Esophagus (tissue), 2 donors: ENCODE results near the gene TXN2. TPM values are rescaled to one million over a fixed set of nuclear protein-coding genes. Genes with fewer than 3 reads are reported as not detected.
"Not testable (repeated sequence)": the region's sequence is repeated elsewhere in the genome, so short reads cannot be mapped to it uniquely, and the experiment has no call there.

Source experiments
- H3K27ac ChIP-seq, 2 donors: one replicate each; pipeline ENCODE4 v1.5.1; 2013; ENCODE audit warnings: low read depth in 2 of 2, mild to moderate bottlenecking in 2 of 2, inconsistent platforms in 1 of 2, low read length in 1 of 2, moderate library complexity in 1 of 2
- H3K27me3 ChIP-seq, 2 donors: one replicate each; pipeline ENCODE4 v1.6.1; 2013; ENCODE audit warnings: low read length in 2 of 2, control low read depth in 1 of 2, mild to moderate bottlenecking in 1 of 2; ENCODE audit not compliant: insufficient read depth in 2 of 2, control insufficient read depth in 1 of 2
- H3K36me3 ChIP-seq, 2 donors: one replicate each; pipeline ENCODE4 v1.6.1; 2013; ENCODE audit warnings: low read length in 1 of 2; ENCODE audit not compliant: control insufficient read depth in 2 of 2, insufficient read depth in 2 of 2
- H3K4me1 ChIP-seq, 2 donors: one replicate each; pipeline ENCODE4 v1.6.1; 2013; ENCODE audit warnings: low read length in 1 of 2; ENCODE audit not compliant: control insufficient read depth in 2 of 2, insufficient read depth in 2 of 2
- H3K4me3 ChIP-seq, 2 donors: one replicate each; pipeline ENCODE4 v1.5.1; 2013; ENCODE audit warnings: low read length in 2 of 2, mild to moderate bottlenecking in 2 of 2, low read depth in 1 of 2, moderate library complexity in 1 of 2
- H3K9me3 ChIP-seq, 2 donors: one replicate each; pipeline ENCODE4 v1.6.1; 2013; ENCODE audit warnings: mild to moderate bottlenecking in 2 of 2, low read depth in 1 of 2, low read length in 1 of 2, moderate library complexity in 1 of 2; ENCODE audit not compliant: control insufficient read depth in 2 of 2, insufficient read depth in 1 of 2
- WGBS, 2 donors: extraction: QIAGEN DNeasy Blood & Tissue Kit; methylation state at CpG; one replicate each; pipeline ENCODE4 v1.1.7; 2013; 5-methylcytosine and 5-hydroxymethylcytosine counted together
- polyA plus RNA-seq, 2 donors: library from polyadenylated mRNA; stranded (reverse); fragments of 200-250 nt; gene quantifications; one replicate each; pipeline ENCODE4 v1.2.3, GENCODE V29; 2013
- donor health status: healthy with polysubstance abuse.
- donor health status: Bipolar disorder and iron deficiency.

Gene TXN2
- polyA plus RNA-seq: 10 to 100 TPM; 53.5 to 81.8 TPM

GRCh38 chr22:36481393-36482168 is at the start of gene TXN2:
TXN2 (minus strand) TSS chr22:36481640; CDS start chr22:36480837, 803 bp downstream.
- Histone ChIP-seq H3K36me3 (peaks cover 2 to 4% of the 10 kb centered on the region in 2 donors), H3K27ac (peak within 1 kb of the TSS; percentile 93 to 95), H3K4me1 (peaks cover 0 to 3% of the 10 kb centered on the region in 2 donors), H3K4me3 (peak within 1 kb of the TSS; percentile 83 to 88), H3K27me3 (no peaks in the 10 kb centered on the region), H3K9me3 (no peaks in the 10 kb centered on the region)
- WGBS, 2 donors: 1% methylated on average over 60 to 62 of the region's 62 CpGs

- peak within 1 kb of the TSS; percentile 94 to 99 for H3K27ac ChIP-seq
- peaks cover 0 to 2% of the 10 kb centered on the region in 2 donors for H3K4me1 ChIP-seq
- H3K27me3 ChIP-seq: no peaks in the 10 kb centered on the region
- H3K36me3 ChIP-seq: peaks cover 4 to 14% of the 10 kb centered on the region in 2 donors
- WGBS, 2 donors: 0% methylated on average over 82 of the region's 82 CpGs
- peak within 1 kb of the TSS; percentile 85 to 91 for H3K4me3 ChIP-seq
- H3K9me3 ChIP-seq: no peaks in the 10 kb centered on the region
Measured at GRCh38 chr22:36528795-36529751, 47.6 kb upstream of the TXN2 start, which contains the start of gene EIF3D. EIF3D (minus strand) TSS chr22:36529166; CDS start chr22:36526121, 3,045 bp downstream.

- Histone ChIP-seq H3K4me1 (peaks cover 0 to 2% of the 10 kb centered on the region in 2 donors), H3K4me3 (peak overlapping the region; percentile 85 to 91), H3K27ac (peak overlapping the region; percentile 94 to 99), H3K9me3 (no peaks in the 10 kb centered on the region), H3K36me3 (peaks cover 11 to 20% of the 10 kb centered on the region in 2 donors), H3K27me3 (no peaks in the 10 kb centered on the region)
- WGBS, 2 donors: 5% methylated on average over 8 of the region's 8 CpGs
Measured at GRCh38 chr22:36528341-36528740, 46.9 kb upstream of the TXN2 start.

GRCh38 chr22:36522662-36523061 is 41.2 kb upstream of the TXN2 start:
- 90 to 91% methylated on average over 6 of the region's 6 CpGs for WGBS, 2 donors
- H3K4me1 ChIP-seq: peaks cover 0 to 2% of the 10 kb centered on the region in 2 donors
- H3K9me3 ChIP-seq: no peaks in the 10 kb centered on the region
- no peak overlapping the region for H3K4me3 ChIP-seq
- peaks cover 32 to 48% of the 10 kb centered on the region in 2 donors for H3K36me3 ChIP-seq
- no peak overlapping the region for H3K27ac ChIP-seq
- no peaks in the 10 kb centered on the region for H3K27me3 ChIP-seq

GRCh38 chr22:36520423-36520822 is 39.0 kb upstream of the TXN2 start:
- WGBS, 2 donors: 84 to 91% methylated on average over 3 of the region's 3 CpGs
- Histone ChIP-seq H3K27ac (no peak overlapping the region), H3K27me3 (no peaks in the 10 kb centered on the region), H3K36me3 (peaks cover 49 to 53% of the 10 kb centered on the region in 2 donors), H3K9me3 (no peaks in the 10 kb centered on the region), H3K4me3 (no peak overlapping the region), H3K4me1 (no peaks in the 10 kb centered on the region)

GRCh38 chr22:36519906-36520305 is 38.5 kb upstream of the TXN2 start:
- H3K9me3 ChIP-seq, H3K4me1 ChIP-seq, H3K27ac ChIP-seq, H3K4me3 ChIP-seq, H3K27me3 ChIP-seq: not testable (repeated sequence)
- peaks cover 49 to 54% of the 10 kb centered on the region in 2 donors for H3K36me3 ChIP-seq
- 90 to 93% methylated on average over 2 of the region's 2 CpGs for WGBS, 2 donors

- no peak overlapping the region for H3K27ac ChIP-seq
- 91 to 100% methylated on average over 1 of the region's 1 CpG for WGBS, 2 donors
- peaks cover 43 to 51% of the 10 kb centered on the region in 2 donors for H3K36me3 ChIP-seq
- H3K9me3 ChIP-seq: no peaks in the 10 kb centered on the region
- H3K4me1 ChIP-seq: peaks cover 0 to 6% of the 10 kb centered on the region in 2 donors
- H3K4me3 ChIP-seq: no peak overlapping the region
- H3K27me3 ChIP-seq: no peaks in the 10 kb centered on the region
Measured at GRCh38 chr22:36514766-36515165, 33.3 kb upstream of the TXN2 start.

GRCh38 chr22:36512991-36513390 is 31.6 kb upstream of the TXN2 start:
- 84 to 87% methylated on average over 4 of the region's 4 CpGs for WGBS, 2 donors
- Histone ChIP-seq H3K27me3 (no peaks in the 10 kb centered on the region), H3K36me3 (peaks cover 28 to 38% of the 10 kb centered on the region in 2 donors)

GRCh38 chr22:36512333-36512732 is 30.9 kb upstream of the TXN2 start:
- whole genome bisulfite sequencing, 2 donors: 92 to 93% methylated on average over 8 of the region's 8 CpGs
- Histone ChIP-seq H3K27me3 (no peaks in the 10 kb centered on the region), H3K4me3 (no peak overlapping the region), H3K9me3 (no peaks in the 10 kb centered on the region), H3K36me3 (peaks cover 28 to 37% of the 10 kb centered on the region in 2 donors), H3K27ac (peak overlapping the region in 1 of 2 donors; percentile 58), H3K4me1 (peaks cover 0 to 7% of the 10 kb centered on the region in 2 donors)

More at GRCh38 chr22:36512991-36513390, 31.6 kb upstream of the TXN2 start:
- no peak overlapping the region for H3K4me3 ChIP-seq
- H3K4me1 ChIP-seq: peaks cover 0 to 6% of the 10 kb centered on the region in 2 donors
- no peaks in the 10 kb centered on the region for H3K9me3 ChIP-seq
- H3K27ac ChIP-seq: peak overlapping the region in 1 of 2 donors; percentile 58
